Fibroblast of skin of right biceps (primary cell): ENCODE results near the gene CCDC71.

Experiments used
- DNase-seq: peaks from one replicate; pipeline ENCODE4 v3.0.0-alpha.2; 2013

CCDC71 gene

DNA sequence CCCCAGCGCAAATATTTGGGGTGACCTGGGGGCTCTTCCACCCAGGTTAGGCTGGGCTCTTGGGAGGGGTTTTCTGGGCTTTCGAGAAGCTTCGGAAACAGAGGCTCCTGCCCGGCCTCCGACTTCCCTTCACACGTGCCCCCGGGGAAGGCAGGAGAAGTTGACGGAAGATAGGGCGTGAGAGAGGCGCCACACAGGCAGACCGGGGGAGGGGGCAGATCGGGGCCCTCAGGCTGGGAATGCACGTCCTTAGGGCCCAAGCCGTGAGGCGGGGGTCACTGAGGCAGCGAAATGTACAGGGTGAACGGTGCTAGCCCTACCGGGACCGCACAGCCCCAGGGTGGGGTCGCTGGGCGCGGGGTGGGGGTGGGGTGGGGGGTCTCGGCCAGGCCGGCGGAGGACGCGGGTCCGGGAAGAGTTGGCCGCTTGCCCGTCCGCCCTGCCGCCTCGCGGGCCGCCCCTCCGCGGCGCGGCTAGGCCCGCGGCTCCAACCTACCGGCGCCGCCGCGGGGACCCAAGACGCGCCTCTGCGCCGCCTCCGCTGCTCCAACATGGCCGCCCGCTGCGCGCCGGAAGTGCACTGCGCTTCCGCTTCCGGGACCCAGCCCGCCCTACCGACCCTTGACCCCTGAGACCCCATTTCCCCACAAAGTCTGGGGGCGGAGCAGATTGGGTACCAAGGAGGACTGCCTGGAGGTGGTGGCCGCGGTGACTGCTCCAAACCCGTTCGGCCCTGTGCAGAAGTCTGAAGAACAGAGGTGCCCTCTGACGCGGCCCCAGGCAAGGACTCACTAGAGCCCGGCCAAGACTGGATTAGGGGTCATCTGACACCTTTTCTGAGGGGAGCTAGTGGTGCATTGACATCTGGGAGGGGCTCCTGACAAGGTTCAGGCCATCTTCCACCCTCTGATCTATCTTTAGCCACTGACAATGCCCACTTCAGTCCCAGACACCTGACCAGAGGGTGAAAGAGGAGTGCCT, at the start of gene CCDC71:
Gene CCDC71 (minus strand): TSS at position 561 of the 981 bp plus-strand sequence. CDS start 2,123 bp downstream, outside the sequence.
- DNase-seq, result peak; percentile 75

DNA sequence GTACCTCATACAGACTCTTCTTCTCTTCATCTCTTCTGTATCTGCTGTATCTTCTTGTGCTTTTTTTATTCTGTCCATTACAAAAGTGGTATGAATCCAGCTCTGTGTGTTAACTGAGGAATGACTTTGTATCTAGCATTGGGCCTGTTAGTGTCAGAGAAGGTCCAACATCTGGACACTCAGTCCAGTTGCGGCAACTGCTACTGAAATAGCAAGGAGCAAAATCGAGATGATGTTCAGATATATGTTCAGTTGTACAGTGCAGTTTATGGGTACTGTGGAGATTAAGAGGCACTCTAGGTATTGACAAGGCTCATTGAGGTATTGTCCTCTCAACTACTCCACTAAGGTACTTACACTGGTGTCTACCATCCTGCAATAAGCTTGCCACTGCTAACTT, 47.9 kb upstream of the CCDC71 start:
- no peak for DNase-seq

DNA sequence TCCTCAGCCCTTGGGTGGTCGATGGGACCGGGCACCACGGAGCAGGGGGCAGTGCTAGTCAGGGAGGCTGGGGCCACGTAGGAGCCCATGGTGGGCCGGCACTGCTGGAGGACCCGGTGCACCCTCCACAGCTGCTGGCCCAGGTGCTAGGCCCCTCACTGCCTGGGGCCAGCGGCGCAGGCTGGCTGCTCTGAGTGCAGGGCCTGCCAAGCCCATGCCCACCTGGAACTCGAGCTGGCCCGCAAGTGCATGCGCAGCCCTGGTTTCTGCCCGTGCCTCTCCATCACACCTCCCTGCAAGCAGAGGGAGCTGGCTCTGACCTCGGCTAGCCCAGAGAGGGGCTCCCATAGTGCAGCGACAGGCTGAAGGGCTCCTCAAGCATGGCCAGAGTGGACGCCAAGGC, 47.4 kb upstream of the CCDC71 start:
- no peak for DNase-seq

DNA sequence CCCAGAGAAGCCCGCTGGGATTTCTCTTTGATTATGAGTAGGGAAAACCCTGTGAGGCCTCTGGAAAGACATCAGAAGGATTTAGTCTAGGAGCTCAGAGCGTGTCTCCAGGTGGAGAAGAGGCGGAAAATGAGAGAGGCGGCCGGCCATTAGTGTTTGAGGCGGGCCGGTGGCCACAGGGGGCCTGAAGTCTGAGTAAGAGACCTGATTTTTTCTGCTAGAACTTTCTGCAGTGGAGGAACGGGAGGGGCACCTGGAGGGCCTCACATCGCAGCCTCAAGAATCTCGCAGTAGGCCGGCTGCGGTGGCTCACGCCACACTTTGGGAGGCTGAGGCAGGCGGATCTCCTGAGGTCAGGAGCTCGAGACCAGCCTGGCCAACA, 33.8 kb upstream of the CCDC71 start:
- no peak for DNase-seq

DNA sequence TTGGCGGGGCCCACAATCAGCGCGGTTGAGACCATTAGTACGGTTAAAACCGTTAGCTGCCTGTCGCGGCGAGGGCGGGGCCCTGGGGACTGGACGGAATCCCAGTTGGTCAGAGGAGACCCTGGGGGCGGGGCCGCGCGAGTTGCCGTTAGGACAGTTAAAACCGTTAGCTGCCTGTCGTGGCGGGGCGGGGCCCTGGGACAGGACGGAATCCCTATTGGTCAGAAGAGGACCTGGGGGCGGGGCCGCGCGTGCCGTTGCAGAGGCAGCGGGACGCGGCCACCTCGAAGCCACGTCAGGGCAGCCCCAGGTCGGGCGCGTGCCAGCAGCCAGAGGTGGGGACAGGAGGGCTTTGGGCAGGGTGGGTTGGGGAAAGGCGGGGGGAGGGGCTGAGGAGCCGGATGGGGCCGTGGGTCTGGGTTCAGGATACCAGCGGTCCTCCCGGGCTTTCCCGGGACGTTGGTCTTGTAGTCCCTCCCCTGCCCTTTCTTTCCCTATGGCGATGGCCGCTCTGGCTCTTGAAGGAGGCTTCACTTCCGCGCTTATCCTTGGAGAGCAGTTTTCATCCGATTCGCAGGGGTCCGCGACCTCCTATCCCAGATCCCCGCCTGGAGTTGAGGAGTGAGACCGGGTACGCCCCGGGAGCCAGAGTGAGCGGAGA, 33.2 kb upstream of the CCDC71 start:
- peak; percentile 90 for DNase-seq

DNA sequence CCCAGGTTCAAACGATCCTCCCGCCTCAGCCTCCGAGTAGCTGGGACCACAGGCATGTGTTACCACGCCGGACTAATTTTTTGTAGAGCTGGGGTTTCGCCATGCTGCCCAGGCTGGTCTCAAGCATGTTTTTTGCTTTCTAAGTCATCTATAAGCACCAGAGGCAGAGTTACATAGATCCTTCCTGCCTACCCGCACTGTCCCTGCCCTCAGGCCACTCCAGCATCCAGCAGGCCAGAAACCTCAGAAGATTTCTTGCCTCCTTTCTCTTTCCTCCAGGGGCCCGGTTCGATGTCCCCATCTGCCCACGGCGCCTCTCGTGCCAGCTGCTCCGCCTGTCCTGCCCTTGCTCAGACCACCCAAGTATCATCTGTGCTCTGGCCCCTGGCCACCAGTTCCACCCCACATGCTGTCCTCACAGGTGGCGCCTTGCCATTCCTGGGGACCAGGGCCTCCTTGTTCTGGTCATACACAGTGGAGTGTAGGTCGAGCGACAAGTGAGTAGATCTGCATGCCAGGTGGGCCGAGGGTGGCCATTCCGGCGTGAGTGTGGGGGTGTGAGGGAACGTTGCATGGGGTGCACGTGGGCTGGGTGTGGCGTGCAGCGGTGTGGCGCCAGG, 32.6 kb upstream of the CCDC71 start:
- DNase-seq, result no peak

DNA sequence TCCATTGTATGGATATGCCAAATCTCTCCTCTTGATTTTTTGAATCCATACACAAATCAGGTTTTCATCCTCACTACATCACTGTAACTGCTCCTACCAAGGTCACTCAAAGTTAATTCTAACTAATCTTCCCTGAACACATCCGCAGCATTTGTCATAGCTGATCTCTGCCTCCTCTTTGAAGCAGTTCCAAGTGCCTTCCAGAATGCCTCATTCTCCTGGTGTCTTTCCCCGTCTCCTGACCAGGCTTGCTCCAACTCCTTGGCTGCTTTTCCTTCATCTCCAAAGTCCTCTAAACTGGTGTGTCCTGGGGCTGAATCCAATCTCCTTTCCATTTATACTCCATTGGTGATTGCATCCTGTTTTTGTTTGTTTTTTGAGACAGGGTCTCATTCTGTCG, 32.0 kb upstream of the CCDC71 start:
- no peak for DNase-seq

DNA sequence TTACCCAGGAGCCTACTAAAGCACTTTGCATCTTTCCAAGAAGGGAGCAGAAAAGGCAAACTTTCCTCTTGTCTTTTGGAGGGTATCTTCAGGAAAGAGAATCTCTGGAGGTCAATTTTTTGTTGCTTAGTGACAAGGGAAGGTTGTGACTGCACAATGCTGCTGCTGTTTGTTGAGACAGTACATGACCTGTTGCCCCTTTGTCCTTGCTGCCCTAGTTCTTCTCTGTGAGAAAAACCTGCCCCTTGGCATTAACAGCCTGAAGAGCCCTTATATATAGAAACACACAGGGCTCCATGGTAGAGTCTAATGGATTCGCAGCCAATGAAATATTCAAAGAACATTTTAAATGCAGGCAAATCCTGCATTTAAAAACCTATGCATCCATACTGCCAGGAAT, 25.6 kb upstream of the CCDC71 start:
- DNase-seq, result no peak

DNA sequence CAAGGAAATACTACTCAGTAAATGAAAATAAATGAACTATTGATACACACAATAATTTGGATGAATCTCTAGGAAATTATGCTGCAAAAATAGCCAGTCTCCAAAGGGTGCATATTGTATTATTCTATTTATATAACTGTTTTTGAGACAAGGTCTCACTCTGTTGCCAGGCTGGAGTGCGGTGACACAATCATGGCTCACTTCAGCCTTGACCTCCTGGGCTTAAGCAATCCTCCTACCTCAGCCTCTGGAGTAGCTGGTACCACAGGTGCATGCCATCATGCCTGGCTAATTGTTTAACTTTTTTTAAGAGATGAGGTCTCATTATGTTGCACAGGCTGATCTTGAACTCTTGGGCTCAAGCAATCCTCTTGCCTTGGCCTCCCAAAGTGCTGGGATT, 17.7 kb upstream of the CCDC71 start:
- no peak for DNase-seq

DNA sequence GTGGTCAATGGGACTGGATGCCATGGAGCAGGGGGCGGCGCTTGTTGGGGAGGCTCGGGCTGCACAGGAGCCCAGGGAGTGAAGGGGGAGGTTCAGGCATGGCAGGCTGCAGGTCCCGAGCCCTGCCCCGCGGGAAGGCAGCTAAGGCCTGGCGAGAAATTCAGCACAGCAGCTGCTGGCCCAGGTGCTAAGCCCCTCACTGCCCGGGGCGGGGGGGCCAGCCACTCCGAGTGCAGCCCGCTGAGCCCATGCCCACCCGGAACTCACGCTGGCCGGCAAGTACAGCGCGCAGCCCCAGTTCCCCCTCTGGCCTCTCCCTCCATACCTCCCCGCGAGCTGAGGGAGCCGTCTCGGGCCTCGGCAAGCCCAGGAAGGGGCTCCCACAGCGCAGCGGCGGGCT, 16.6 kb upstream of the CCDC71 start:
- DNase-seq, result no peak

DNA sequence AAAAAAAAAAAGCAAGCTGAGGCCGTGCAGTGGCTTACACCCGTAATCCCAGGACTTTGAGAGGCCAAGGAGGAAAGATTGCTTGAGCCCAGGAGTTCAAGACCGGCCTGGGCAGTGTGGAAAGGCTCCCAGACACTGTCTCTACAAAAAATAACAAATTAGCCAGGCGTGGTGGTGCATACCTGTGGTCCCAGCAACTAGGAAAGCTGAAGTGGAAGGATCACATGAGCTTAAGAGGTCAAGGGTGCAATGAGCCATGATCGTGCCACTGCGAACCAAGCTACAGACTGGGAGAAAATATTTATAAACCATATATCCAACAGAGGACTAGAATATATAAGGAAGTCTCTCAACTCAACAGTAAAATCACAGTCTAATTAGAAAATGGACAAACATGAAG, 15.2 kb upstream of the CCDC71 start:
- DNase-seq, result no peak

DNA sequence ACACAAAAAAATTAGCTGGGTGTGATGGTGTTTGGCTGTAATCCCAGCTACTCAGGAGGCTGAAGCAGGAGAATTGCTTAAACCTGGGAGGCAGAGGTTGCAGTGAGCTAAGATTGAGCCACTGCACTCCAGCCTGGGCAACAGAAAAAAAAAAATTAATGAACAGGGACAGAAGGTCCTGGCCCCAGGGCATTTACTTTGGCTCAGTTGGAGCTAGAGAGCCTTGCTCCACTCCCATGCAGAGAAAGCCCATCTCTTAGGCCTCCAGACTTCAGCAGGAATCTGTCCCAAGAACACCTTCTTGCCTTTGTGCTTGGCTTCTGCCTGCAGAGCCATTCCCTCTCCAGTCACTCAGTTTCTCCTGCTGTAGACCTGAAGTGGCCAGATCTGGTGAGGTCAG, 14.0 kb upstream of the CCDC71 start:
- DNase-seq, result no peak

DNA sequence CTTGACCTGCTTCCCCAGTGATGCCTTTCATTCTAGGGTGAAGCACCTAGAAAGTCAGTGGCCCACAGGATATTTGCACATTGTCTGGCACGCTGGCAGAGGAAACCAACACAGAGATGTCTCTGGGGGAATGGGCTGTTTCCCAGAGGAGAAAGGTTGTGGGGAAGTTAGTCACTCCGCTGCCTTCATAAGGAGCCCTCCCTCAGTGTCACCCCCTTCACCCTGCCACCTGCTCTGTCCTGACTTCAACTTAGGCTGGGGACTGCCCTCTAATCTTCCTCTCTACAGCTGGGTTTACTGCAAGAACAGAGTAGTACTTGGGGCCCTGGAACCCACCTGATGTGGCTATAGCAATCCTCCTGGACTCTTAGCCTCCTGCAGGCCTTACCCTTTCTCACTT, 10.9 kb upstream of the CCDC71 start:
- no peak for DNase-seq

DNA sequence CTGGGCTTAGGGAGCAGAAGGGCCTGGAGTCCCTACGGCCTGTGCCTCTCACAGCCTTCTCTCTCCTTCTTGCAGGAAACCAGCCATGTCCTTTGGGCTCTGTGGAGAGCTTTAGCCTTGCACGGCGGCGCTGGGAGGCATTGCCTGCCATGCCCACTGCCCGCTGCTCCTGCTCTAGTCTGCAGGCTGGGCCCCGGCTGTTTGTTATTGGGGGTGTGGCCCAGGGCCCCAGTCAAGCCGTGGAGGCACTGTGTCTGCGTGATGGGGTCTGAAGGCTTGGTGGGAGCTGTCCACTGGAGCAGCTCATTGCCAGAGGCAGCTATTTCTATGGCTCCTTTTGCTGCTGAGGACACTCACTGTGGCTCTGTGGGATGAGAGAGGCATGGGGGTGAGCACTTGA, 9.4 kb upstream of the CCDC71 start:
- no peak for DNase-seq

DNA sequence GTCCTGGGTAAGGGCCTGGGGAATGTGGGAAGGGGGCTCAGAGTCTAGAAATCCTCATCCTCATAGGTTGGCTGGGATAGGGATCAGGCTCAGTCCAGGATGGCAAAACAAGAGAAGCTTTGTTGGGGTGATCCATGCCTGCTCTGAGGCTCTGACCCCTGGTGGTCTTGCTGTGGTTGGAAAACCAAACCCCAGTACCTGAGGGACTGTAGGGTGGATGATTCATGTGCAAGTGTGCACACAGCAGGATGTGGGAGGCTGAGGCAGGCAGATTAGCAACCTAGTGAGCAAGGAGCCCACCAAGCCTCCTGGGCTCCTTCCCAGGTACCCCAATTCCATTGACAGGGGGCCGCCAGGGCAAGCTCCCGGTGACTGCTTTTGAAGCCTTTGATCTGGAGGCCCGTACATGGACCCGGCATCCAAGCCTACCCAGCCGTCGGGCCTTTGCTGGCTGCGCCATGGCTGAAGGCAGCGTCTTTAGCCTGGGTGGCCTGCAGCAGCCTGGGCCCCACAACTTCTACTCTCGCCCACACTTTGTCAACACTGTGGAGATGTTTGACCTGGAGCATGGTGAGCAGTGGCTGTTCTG, 8.4 kb upstream of the CCDC71 start:
- DNase-seq, result no peak

DNA sequence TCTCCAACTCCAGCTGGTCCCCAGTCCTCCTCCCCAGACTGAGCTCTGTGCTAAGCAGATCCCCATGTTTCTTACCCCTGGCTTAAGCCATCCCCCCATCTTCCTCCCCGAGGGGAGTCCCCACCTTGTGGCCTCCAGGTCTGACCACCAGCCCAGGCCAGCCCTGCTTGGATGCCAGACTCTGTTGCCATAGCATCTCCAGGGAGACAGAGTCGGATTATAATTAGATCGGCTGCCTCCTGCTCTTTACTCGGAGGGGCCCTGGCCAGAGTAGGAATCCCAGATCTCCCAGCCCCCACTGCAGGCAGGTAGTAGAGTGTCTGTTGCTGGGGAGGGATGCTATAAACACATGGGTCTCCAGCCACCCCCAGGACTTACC, 7.7 kb upstream of the CCDC71 start:
- DNase-seq, result peak; percentile 33

DNA sequence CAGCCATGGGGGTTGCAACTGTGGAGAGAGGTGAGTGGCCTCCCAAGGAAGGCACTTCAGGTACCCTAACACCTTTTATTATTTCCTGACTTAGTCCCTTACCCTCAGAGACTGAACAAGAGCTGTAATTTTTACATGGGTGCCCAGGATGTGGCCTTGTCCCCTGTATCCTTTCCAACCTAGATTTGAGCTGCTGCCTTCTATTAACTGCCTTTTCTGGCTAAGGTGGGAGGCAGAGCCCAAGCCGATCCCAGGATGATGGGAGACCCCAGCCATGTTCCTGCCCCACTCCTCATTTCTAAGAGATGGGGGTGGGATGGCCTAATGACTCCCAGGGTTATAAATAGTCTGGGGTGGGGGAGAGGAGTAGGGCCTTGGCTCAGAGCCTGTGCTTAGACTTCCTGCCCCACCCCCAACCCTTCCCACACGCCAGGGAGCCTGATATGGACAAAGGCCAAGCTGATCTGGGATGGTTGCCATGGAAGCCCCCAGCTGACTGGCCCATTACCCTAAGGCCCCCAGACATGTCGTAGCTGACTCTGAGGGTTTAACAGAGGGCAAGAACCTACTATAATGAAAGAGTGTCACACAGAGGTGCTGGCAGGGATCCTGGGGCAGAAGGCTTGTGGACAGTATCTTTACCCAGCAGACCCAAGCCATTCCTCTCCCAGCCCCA, 7.1 kb upstream of the CCDC71 start:
- DNase-seq, result peak; percentile 72

DNA sequence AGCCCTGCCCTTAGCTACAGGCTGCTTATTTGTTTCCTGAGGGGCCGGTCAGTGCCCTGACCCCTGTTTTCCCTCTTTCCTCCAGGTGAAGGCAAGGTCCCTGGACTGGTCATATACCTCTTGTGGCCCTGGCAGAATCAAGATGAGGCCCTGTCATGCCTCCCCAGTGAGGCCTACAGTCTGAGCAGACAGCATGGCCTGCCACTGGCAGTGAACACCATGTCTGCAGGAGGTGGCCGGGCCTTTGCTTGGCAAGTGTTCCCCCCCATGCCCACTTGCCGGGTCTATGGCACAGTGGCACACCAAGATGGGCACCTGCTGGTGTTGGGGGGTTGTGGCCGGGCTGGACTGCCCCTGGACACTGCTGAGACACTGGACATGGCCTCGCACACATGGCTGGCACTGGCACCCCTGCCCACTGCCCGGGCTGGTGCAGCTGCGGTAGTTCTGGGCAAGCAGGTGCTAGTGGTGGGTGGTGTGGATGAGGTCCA, 6.5 kb upstream of the CCDC71 start:
- DNase-seq, result no peak

DNA sequence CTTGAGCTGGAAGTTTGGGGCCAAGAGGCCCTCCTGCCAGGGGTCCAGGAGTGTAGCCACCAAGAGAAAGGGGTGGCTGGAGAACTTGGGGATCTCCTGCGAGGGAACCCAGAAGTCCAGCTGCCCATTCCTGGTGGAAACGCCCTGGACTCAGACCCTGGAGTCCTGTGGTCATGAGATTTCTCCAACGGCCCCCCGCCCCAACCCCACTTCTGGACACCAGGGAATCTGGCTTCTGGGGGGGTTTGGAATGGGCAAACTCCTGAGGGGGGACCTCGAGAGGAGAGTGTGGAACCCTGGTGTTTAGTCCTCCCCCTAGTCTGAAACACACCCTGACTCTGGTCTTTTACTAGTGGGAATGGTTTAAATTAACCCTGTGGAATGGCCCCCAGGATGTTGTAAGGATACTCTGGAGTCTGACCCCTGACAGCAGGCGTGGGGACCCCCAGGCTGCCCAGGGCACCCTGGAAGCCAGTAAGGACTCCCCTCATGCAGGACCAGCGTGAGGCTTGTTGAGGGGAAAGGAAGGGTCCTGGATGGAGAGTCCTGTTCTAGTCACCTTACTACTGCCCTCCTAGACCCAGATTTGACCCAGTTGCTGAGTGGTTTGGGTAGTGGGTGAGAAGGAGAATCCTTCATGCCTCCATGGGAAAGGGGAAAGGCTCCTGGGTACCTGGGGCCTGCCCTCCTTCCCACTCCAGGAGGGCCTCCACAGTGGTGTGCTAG, 5.8 kb upstream of the CCDC71 start:
- DNase-seq, result no peak

DNA sequence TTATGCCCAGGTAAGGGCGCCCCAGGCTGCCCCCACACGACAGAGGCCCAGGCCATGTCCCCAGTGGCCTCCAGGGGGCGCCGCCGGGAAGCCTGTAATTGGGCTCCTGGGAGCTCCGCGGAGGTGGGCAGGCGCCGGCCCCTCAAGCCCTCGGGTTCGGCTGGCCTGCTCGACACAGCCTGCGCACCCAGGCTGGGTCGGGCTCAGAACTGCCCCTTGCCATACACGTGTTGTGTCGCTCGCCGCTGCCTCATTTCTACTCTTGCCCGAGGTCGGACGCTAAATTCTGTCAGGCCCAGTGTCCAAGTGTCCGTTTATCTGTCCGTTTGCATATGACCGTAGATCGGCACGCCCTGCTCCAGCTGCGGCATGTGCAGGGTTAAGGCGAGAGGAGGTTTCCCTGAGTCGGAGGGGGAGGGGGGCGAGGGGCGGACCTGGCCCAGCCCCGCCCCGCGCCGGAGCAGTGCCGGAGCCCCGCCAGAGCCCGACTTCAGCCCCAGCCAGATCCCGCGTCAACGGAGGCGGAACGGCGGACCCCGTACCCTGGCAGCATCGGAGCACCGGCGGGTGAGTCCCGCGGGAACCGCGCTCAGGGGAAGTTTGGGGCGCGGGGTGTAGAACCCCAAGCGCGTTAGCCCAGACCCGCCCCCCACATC, 5.1 kb upstream of the CCDC71 start, which contains the start of gene KLHDC8B:
Gene KLHDC8B (plus strand): TSS at position 480 of the 656 bp plus-strand sequence. CDS start 1,172 bp downstream, outside the sequence.
- DNase-seq, result peak; percentile 84

DNA sequence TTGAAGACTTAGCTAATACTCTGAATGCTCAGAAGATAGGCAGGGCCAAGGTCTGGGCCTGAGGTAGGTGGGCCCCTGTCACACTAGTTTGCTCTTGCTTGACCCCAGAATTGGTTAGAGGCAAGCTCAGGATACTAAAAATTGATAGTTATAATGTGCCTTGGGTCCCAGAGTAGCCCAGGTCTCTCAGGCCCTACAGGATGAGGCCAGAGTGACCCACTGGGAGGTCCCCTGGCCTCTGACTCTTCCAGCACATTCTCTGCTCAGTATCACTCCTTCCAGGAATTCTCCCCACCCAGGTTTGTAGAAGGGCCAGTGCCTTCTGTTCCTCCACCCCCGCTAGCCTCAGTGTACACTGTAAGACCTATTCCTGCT, 4.6 kb upstream of the CCDC71 start:
- no peak for DNase-seq
